ENCODE results near the gene SMC1B. TPM values are rescaled to one million over a fixed set of nuclear protein-coding genes. Genes with fewer than 3 reads are reported as not detected.

The SMC1B gene
- total and polyA plus RNA-seq, 2 of the 8 experiments (the other 6 are each of a cell fraction or from before 2014, with no cell fraction given): 0.02 TPM; not detected in 1

GRCh38 chr22:45441138-45441537, 27.7 kb upstream of the SMC1B start (continued):
- TF ChIP-seq CHD7 (IDR thresholded peaks at IDR 0.05; ENCODE audit: insufficient replicate concordance, low read length) (no peak), RAD21 (IDR thresholded peaks at IDR 0.05 in 1 of 2, conservative IDR thresholded peaks at IDR 0.05 in 1 of 2; ENCODE audit: low read depth in 2 of 2, low read length in 2 of 2) (peak; percentile 56 to 67)
